H9 (cell line): ENCODE data around the gene AKT1. TPM values are rescaled to one million over a fixed set of nuclear protein-coding genes. Genes with fewer than 3 reads are reported as not detected.
A peak's percentile ranks its signal among the peaks of the same experiment; 100 is the strongest.

ENCODE experiments used
- DNase-seq: peaks from one replicate; pipeline ENCODE4 v3.0.0-alpha.2; 2017
- H2AFZ ChIP-seq: one replicate; pipeline ENCODE4 v1.6.1; 2013; ENCODE audit warnings: mild to moderate bottlenecking, low read length, control low read depth, moderate library complexity
- H2AK5ac ChIP-seq: 2 replicates; pipeline ENCODE4 v1.6.1; 2013; ENCODE audit warnings: low read length, control low read depth, mixed read lengths; ENCODE audit not compliant: insufficient read length
- H2BK120ac ChIP-seq: one replicate; pipeline ENCODE4 v1.6.1; 2013; ENCODE audit warnings: low read depth, mild to moderate bottlenecking, low read length, control low read depth, inconsistent platforms; ENCODE audit not compliant: poor library complexity, severe bottlenecking
- H2BK12ac ChIP-seq: 2 replicates; pipeline ENCODE4 v1.6.1; 2013; ENCODE audit warnings: low read length, control low read depth, mixed read lengths, low read depth; ENCODE audit not compliant: insufficient read length
- H2BK15ac ChIP-seq: 2 replicates; pipeline ENCODE4 v1.6.1; 2013; ENCODE audit warnings: low read depth, low read length, control low read depth
- H2BK20ac ChIP-seq: one replicate; pipeline ENCODE4 v1.6.1; 2013; ENCODE audit warnings: low read depth, mild to moderate bottlenecking, low read length, control low read depth, inconsistent platforms; ENCODE audit not compliant: poor library complexity, severe bottlenecking
- H2BK5ac ChIP-seq: 2 replicates; pipeline ENCODE4 v1.6.1; 2013; ENCODE audit warnings: low read length, control low read depth, mixed read lengths; ENCODE audit not compliant: insufficient read length
- H3K14ac ChIP-seq: 2 replicates; pipeline ENCODE4 v1.6.1; 2013; ENCODE audit warnings: low read length, control low read depth; ENCODE audit not compliant: insufficient read depth
- H3K18ac ChIP-seq: 2 replicates; pipeline ENCODE4 v1.6.1; 2013; ENCODE audit warnings: low read depth, mild to moderate bottlenecking, mixed read lengths, low read length, control low read depth; ENCODE audit not compliant: insufficient read length
- H3K23ac ChIP-seq: 2 replicates; pipeline ENCODE4 v1.6.1; 2013; ENCODE audit warnings: low read length, control low read depth, mixed read lengths, low read depth; ENCODE audit not compliant: insufficient read length
- H3K23me2 ChIP-seq: 2 replicates; pipeline ENCODE4 v1.6.1; 2013; ENCODE audit warnings: low read depth, mild to moderate bottlenecking, mixed read lengths, low read length, control low read depth; ENCODE audit not compliant: insufficient read length, poor library complexity, severe bottlenecking
- H3K27ac ChIP-seq: 2 replicates; pipeline ENCODE4 v1.5.1; 2013; ENCODE audit warnings: low read length, control low read depth, mixed read lengths, low read depth; ENCODE audit not compliant: insufficient read length
- H3K27me3 ChIP-seq: 2 replicates; pipeline ENCODE4 v1.6.1; 2013; ENCODE audit warnings: low read length, control low read depth, inconsistent platforms; ENCODE audit not compliant: insufficient read depth
- H3K4ac ChIP-seq: 2 replicates; pipeline ENCODE4 v1.6.1; 2013; ENCODE audit warnings: low read depth, mild to moderate bottlenecking, control low read depth, inconsistent platforms, low read length, moderate library complexity
- H3K4me1 ChIP-seq: 2 replicates; pipeline ENCODE4 v1.6.1; 2013; ENCODE audit warnings: low read length, control low read depth, inconsistent platforms; ENCODE audit not compliant: insufficient read depth
- H3K4me2 ChIP-seq: 2 replicates; pipeline ENCODE4 v1.6.1; 2013; ENCODE audit warnings: low read length, control low read depth, mixed read lengths; ENCODE audit not compliant: insufficient read length, insufficient read depth
- H3K56ac ChIP-seq: 2 replicates; pipeline ENCODE4 v1.6.1; 2013; ENCODE audit warnings: low read depth, mild to moderate bottlenecking, mixed read lengths, low read length, control low read depth; ENCODE audit not compliant: insufficient read length
- H3K79me1 ChIP-seq: 2 replicates; pipeline ENCODE4 v1.6.1; 2013; ENCODE audit warnings: low read depth, mild to moderate bottlenecking, moderate library complexity, low read length, control low read depth, inconsistent platforms; ENCODE audit not compliant: insufficient read depth, poor library complexity, severe bottlenecking
- H3K79me2 ChIP-seq: 2 replicates; pipeline ENCODE4 v1.6.1; 2013; ENCODE audit warnings: low read length, control low read depth, inconsistent platforms; ENCODE audit not compliant: insufficient read depth
- H3K9ac ChIP-seq: 2 replicates; pipeline ENCODE4 v1.6.1; 2013; ENCODE audit warnings: low read length, control low read depth, mixed read lengths; ENCODE audit not compliant: insufficient read length; ENCODE audit errors: extremely low read depth
- H3K9me3 ChIP-seq: one replicate; pipeline ENCODE4 v1.6.1; 2013; ENCODE audit warnings: low read depth, low read length, inconsistent platforms; ENCODE audit not compliant: control insufficient read depth
- H3T11ph ChIP-seq: one replicate; pipeline ENCODE4 v1.6.1; 2013; ENCODE audit warnings: mild to moderate bottlenecking, low read length, control low read depth, inconsistent platforms
- H4K20me1 ChIP-seq: one replicate; pipeline ENCODE4 v1.6.1; 2013; ENCODE audit not compliant: control insufficient read depth, insufficient read length, insufficient read depth
- H4K5ac ChIP-seq: 2 replicates; pipeline ENCODE4 v1.6.1; 2013; ENCODE audit warnings: low read depth, mild to moderate bottlenecking, mixed read lengths, low read length, control low read depth; ENCODE audit not compliant: insufficient read length
- H4K8ac ChIP-seq: replicated peaks from 2 replicates; pipeline ENCODE4 v1.6.1; 2013; ENCODE audit warnings: low read length, control low read depth, mixed read lengths, low read depth; ENCODE audit not compliant: insufficient read length
- H4K91ac ChIP-seq: 2 replicates; pipeline ENCODE4 v1.6.1; 2013; ENCODE audit warnings: low read depth, mild to moderate bottlenecking, moderate library complexity, mixed read lengths, low read length, control low read depth; ENCODE audit not compliant: insufficient read length
- H3K27ac Mint-ChIP-seq, 3 experiments: 2 replicates in 2 of 3; 3 replicates in 1 of 3; pipeline ENCODE4 v1.8.0; 2020 to 2021; ENCODE audit warnings: mixed read lengths in 3 of 3, mild to moderate bottlenecking in 1 of 3, moderate library complexity in 1 of 3
- H3K27me3 Mint-ChIP-seq: 2 replicates; pipeline ENCODE4 v1.8.0; 2021; ENCODE audit warnings: low read depth, mild to moderate bottlenecking, moderate library complexity, mixed read lengths
- H3K36me3 Mint-ChIP-seq, 3 experiments: 2 replicates in 2 of 3; 3 replicates in 1 of 3; pipeline ENCODE4 v1.8.0; 2020 to 2021; ENCODE audit warnings: low read depth in 3 of 3, mixed read lengths in 3 of 3; ENCODE audit not compliant: insufficient read depth in 1 of 3
- H3K4me1 Mint-ChIP-seq, 2 experiments: 2 replicates each; pipeline ENCODE4 v1.8.0; 2020; ENCODE audit warnings: mixed read lengths in 2 of 2
- H3K4me3 Mint-ChIP-seq, 2 experiments: 2 replicates in 1 of 2; 3 replicates in 1 of 2; pipeline ENCODE4 v1.8.0; 2020 to 2021; ENCODE audit warnings: mild to moderate bottlenecking in 2 of 2, mixed read lengths in 2 of 2, moderate library complexity in 1 of 2
- H3K9me3 Mint-ChIP-seq, 2 experiments: 2 replicates in 1 of 2; 3 replicates in 1 of 2; pipeline ENCODE4 v1.8.0; 2020; ENCODE audit warnings: mild to moderate bottlenecking in 2 of 2, mixed read lengths in 2 of 2, moderate library complexity in 1 of 2
- WGBS: extraction: QIAGEN DNeasy Blood & Tissue Kit; methylation state at CpG from one replicate; pipeline ENCODE4 v1.1.7; 2013; ENCODE audit warnings: missing lambda C conversion rate, low lambda C conversion rate, mixed read lengths; ENCODE audit not compliant: insufficient read length; ENCODE audit errors: extremely low coverage; 5-methylcytosine and 5-hydroxymethylcytosine counted together
- total RNA-seq: library from RNA; stranded (reverse); gene quantifications from 2 replicates; pipeline ENCODE4 v1.2.1, GENCODE V29; 2021
- TF ChIP-seq, protein P1 (sequence below): fragments of 200-600 bp; sonication (generic); conservative IDR thresholded peaks from 3 replicates; pipeline ENCODE4 v1.8.0; 2021; ENCODE audit warnings: antibody characterized with exemption, mild to moderate bottlenecking

Gene AKT1
- total RNA-seq, 1 experiment from 2014 or later = 101 TPM

- Mint-ChIP-seq H3K27ac (0 out of 7 replicates have a peak overlapping the region, but pooled peaks of 1 of the 3 experiments have one; percentile 28), H3K4me1 (peaks cover 6 to 9% of the 10 kb centered on the region in 2 experiments), H3K9me3 (peaks cover 0 to 3% of the 10 kb centered on the region in 2 experiments; a peak in 1 of 5 replicates), H3K27me3 (peaks cover 29% of the 10 kb centered on the region), H3K36me3 (peaks cover 0 to 3% (median 0%) of the 10 kb centered on the region in 3 experiments; a peak in 2 of 7 replicates), H3K4me3 (peak overlapping the region in 1 of 2 experiments; percentile 79; a peak in 3 of 5 replicates)
- H4K8ac ChIP-seq = no peak overlapping the region
- no peak overlapping the region for H4K5ac ChIP-seq
- TF ChIP-seq, protein P1, sequence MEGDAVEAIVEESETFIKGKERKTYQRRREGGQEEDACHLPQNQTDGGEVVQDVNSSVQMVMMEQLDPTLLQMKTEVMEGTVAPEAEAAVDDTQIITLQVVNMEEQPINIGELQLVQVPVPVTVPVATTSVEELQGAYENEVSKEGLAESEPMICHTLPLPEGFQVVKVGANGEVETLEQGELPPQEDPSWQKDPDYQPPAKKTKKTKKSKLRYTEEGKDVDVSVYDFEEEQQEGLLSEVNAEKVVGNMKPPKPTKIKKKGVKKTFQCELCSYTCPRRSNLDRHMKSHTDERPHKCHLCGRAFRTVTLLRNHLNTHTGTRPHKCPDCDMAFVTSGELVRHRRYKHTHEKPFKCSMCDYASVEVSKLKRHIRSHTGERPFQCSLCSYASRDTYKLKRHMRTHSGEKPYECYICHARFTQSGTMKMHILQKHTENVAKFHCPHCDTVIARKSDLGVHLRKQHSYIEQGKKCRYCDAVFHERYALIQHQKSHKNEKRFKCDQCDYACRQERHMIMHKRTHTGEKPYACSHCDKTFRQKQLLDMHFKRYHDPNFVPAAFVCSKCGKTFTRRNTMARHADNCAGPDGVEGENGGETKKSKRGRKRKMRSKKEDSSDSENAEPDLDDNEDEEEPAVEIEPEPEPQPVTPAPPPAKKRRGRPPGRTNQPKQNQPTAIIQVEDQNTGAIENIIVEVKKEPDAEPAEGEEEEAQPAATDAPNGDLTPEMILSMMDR = no peak
- H3K9me3 ChIP-seq = no peaks in the 10 kb centered on the region
- no CpG with 5 or more reads among the region's 25 CpGs for WGBS
- no peak overlapping the region for H2BK5ac ChIP-seq
- H3K4me1 ChIP-seq = no peaks in the 10 kb centered on the region
- no peak overlapping the region for H3K4me2 ChIP-seq
- no peak overlapping the region for H3T11ph ChIP-seq
- H3K4ac ChIP-seq = no peak overlapping the region
- H2BK120ac ChIP-seq = no peak overlapping the region
- H4K91ac ChIP-seq = no peak overlapping the region
- no peak overlapping the region for H3K14ac ChIP-seq
- H3K79me1 ChIP-seq = no peaks in the 10 kb centered on the region
- H2BK15ac ChIP-seq = no peak overlapping the region
- H2AK5ac ChIP-seq = no peak overlapping the region
- peaks cover 5% of the 10 kb centered on the region for H4K20me1 ChIP-seq
- no peak overlapping the region for H2BK20ac ChIP-seq
- no peaks in the 10 kb centered on the region for H3K23me2 ChIP-seq
- H3K27ac ChIP-seq = no peak overlapping the region
- H3K18ac ChIP-seq = no peak overlapping the region
- no peak overlapping the region for H2BK12ac ChIP-seq
- H3K27me3 ChIP-seq = no peaks in the 10 kb centered on the region; the same call in 1 of the 2 replicates
- no peak overlapping the region for H3K9ac ChIP-seq
- H3K23ac ChIP-seq = no peak overlapping the region
- H3K56ac ChIP-seq = no peak overlapping the region
- no peak for DNase-seq
- no peak overlapping the region for H2AFZ ChIP-seq
- no peaks in the 10 kb centered on the region for H3K79me2 ChIP-seq
Measured at GRCh38 chr14:104725772-104726548, 69.6 kb downstream of the AKT1 start.
